Cardiac fibroblast (primary cell): ENCODE measurements around the gene DPF3.

Experiments
- DNase-seq, 2 donors: peaks; one replicate each; pipeline versions ENCODE4 v3.0.0 to v3.0.0-alpha.2; 2010; ENCODE audit warnings: low read depth in 2 of 2
- H3K4me3 ChIP-seq, 2 donors: replicated peaks in 1 of 2; 1 replicate in 1 of 2; 2 replicates in 1 of 2; pipeline ENCODE4 v1.5.1; 2011; ENCODE audit warnings: low read depth in 2 of 2, low read length in 2 of 2, mild to moderate bottlenecking in 2 of 2, moderate library complexity in 1 of 2
- CTCF ChIP-seq: IDR thresholded peaks from one replicate; pipeline ENCODE4 v1.5.1; 2011; ENCODE audit warnings: low read depth, mild to moderate bottlenecking, low read length, inconsistent platforms

Gene DPF3

GRCh38 chr14:72849222-72849621 is 44.7 kb downstream of the DPF3 start:
- TF ChIP-seq CTCF: no peak
- no peak overlapping the region for H3K4me3 ChIP-seq
- no peak for DNase-seq

GRCh38 chr14:72847721-72848120 is 46.2 kb downstream of the DPF3 start:
- TF ChIP-seq CTCF: no peak
- no peak for DNase-seq
- no peak overlapping the region for H3K4me3 ChIP-seq

- H3K4me3 ChIP-seq: no peak overlapping the region
- no peak for DNase-seq
- TF ChIP-seq CTCF: no peak
Observed at GRCh38 chr14:72845683-72846082, 48.2 kb downstream of the DPF3 start.

- no peak for DNase-seq
- H3K4me3 ChIP-seq: no peak overlapping the region
- TF ChIP-seq CTCF: no peak
Observed at GRCh38 chr14:72845196-72845595, 48.7 kb downstream of the DPF3 start.

GRCh38 chr14:72844524-72844923 is 49.4 kb downstream of the DPF3 start:
- DNase-seq: peak in 1 of 2 donors; percentile 15
- H3K4me3 ChIP-seq: no peak overlapping the region
- TF ChIP-seq CTCF: no peak

- no peak for TF ChIP-seq CTCF
- no peak overlapping the region for H3K4me3 ChIP-seq
- DNase-seq: no peak
Observed at GRCh38 chr14:72839753-72840607, 53.9 kb downstream of the DPF3 start.
